H1 (cell line): ENCODE measurements around the gene SCUBE2. TPM values are rescaled to one million over a fixed set of nuclear protein-coding genes. Genes with fewer than 3 reads are reported as not detected.

ENCODE experiments used
- CTCF ChIA-PET: fragments of 300-600 bp; sonication (Branson Sonifier 250); formaldehyde crosslinking; loops from one replicate; lab custom pipeline; 2021; ENCODE audit not compliant: partially characterized antibody; lab: Charles Lee
- POLR2A ChIA-PET: fragments of 300-600 bp; sonication (Branson Sonifier 250); formaldehyde crosslinking; loops from one replicate; lab custom pipeline; 2021; ENCODE audit warnings: inconsistent platforms; ENCODE audit not compliant: partially characterized antibody; lab: Charles Lee
- DNase-seq, 2 experiments: peaks; one replicate each; pipeline versions ENCODE4 v3.0.0 to v3.0.0-alpha.2; 2010 to 2022; ENCODE audit warnings: low spot score in 2 of 2, low read depth in 1 of 2, mixed read lengths in 1 of 2
- FAIRE-seq: peaks from 2 replicates; lab custom pipeline; 2011; peaks lifted over from hg19 to GRCh38; lab: Jason Lieb, UNC
- H2AFZ ChIP-seq: 2 replicates; pipeline ENCODE4 v1.8.1; 2012; ENCODE audit warnings: low read length, inconsistent platforms
- H2AK5ac ChIP-seq: 2 replicates; pipeline ENCODE4 v1.6.1; 2013; ENCODE audit warnings: low read depth, low read length
- H2BK120ac ChIP-seq: replicated peaks from 2 replicates; pipeline ENCODE3; 2013; ENCODE audit warnings: low read depth, low read length, inconsistent platforms
- H2BK12ac ChIP-seq: 2 replicates; pipeline ENCODE4 v1.6.1; 2013; ENCODE audit warnings: low read depth, low read length
- H2BK15ac ChIP-seq: 2 replicates; pipeline ENCODE4 v1.6.1; 2013; ENCODE audit warnings: low read length
- H2BK20ac ChIP-seq: 2 replicates; pipeline ENCODE4 v1.6.1; 2013; ENCODE audit warnings: low read length
- H2BK5ac ChIP-seq: 2 replicates; pipeline ENCODE4 v1.6.1; 2013; ENCODE audit warnings: low read depth, low read length
- H3K14ac ChIP-seq: 2 replicates; pipeline ENCODE4 v1.6.1; 2013; ENCODE audit warnings: inconsistent platforms; ENCODE audit not compliant: insufficient read length
- H3K18ac ChIP-seq: 2 replicates; pipeline ENCODE4 v1.6.1; 2013; ENCODE audit warnings: low read length; ENCODE audit errors: extremely low read depth
- H3K23ac ChIP-seq: 2 replicates; pipeline ENCODE4 v1.6.1; 2013; ENCODE audit warnings: inconsistent platforms; ENCODE audit not compliant: insufficient read length
- H3K23me2 ChIP-seq: 2 replicates; pipeline ENCODE4 v1.6.1; 2013; ENCODE audit warnings: low read depth, low read length
- H3K27ac ChIP-seq: 2 replicates; pipeline ENCODE4 v1.6.1; 2011; ENCODE audit warnings: low read depth, low read length, inconsistent platforms
- H3K27me3 ChIP-seq, 4 experiments: replicated peaks in 1 of 4; 1 replicate in 1 of 4; 2 replicates in 3 of 4; pipeline versions ENCODE4 v1.6.1 to v1.8.1; 2011 to 2013; ENCODE audit warnings: low read length in 3 of 4, mild to moderate bottlenecking in 3 of 4, inconsistent platforms in 2 of 4, mixed read lengths in 2 of 4, moderate library complexity in 1 of 4; ENCODE audit not compliant: control insufficient read depth in 3 of 4, insufficient read depth in 3 of 4; ENCODE audit errors: extremely low read depth in 1 of 4
- H3K36me3 ChIP-seq, 4 experiments: 2 replicates each; pipeline versions ENCODE4 v1.6.1 to v1.8.1; 2011 to 2013; ENCODE audit warnings: mild to moderate bottlenecking in 4 of 4, low read length in 3 of 4, moderate library complexity in 2 of 4, control low read depth in 1 of 4, inconsistent platforms in 1 of 4; ENCODE audit not compliant: insufficient read depth in 4 of 4, control insufficient read depth in 2 of 4
- H3K4ac ChIP-seq: replicated peaks from 2 replicates; pipeline ENCODE3; 2013; ENCODE audit warnings: low read length, low read depth, mixed read lengths, inconsistent platforms; ENCODE audit not compliant: insufficient read length
- H3K4me1 ChIP-seq, 4 experiments: replicated peaks in 1 of 4; 1 replicate in 1 of 4; 2 replicates in 3 of 4; pipeline versions ENCODE4 v1.6.1 to v1.8.1; 2011 to 2013; ENCODE audit warnings: low read length in 3 of 4, inconsistent platforms in 2 of 4, mixed read lengths in 1 of 4; ENCODE audit not compliant: insufficient read depth in 4 of 4, control insufficient read depth in 3 of 4
- H3K4me2 ChIP-seq, 2 experiments: 2 replicates each; pipeline versions ENCODE4 v1.6.1 to v1.8.1; 2011 to 2013; ENCODE audit warnings: low read depth in 2 of 2, low read length in 2 of 2, control low read depth in 1 of 2, inconsistent platforms in 1 of 2, mild to moderate bottlenecking in 1 of 2; ENCODE audit not compliant: insufficient read depth in 1 of 2
- H3K4me3 ChIP-seq, 4 experiments: fragments of 200-600, 300-600 bp in 1 of 4; sonication (generic), shearing (Covaris generic), sonication (Bioruptor Twin) in 1 of 4; 2 replicates each; pipeline versions ENCODE4 v1.5.1 to v1.8.1; 2011 to 2016; ENCODE audit warnings: low read length in 4 of 4, low read depth in 3 of 4, control low read depth in 2 of 4, inconsistent platforms in 2 of 4, mild to moderate bottlenecking in 2 of 4, mixed read lengths in 1 of 4, moderate library complexity in 1 of 4; ENCODE audit not compliant: insufficient read depth in 2 of 4; ENCODE audit errors: extremely low read depth in 1 of 4
- H3K56ac ChIP-seq: replicated peaks from 2 replicates; pipeline ENCODE3; 2013; ENCODE audit warnings: low read depth, mild to moderate bottlenecking, mixed read lengths, low read length, inconsistent platforms; ENCODE audit not compliant: insufficient read length
- H3K79me1 ChIP-seq: 2 replicates; pipeline ENCODE4 v1.6.1; 2013; ENCODE audit warnings: low read depth, low read length, control low read depth
- H3K79me2 ChIP-seq, 2 experiments: 2 replicates each; pipeline versions ENCODE4 v1.6.1 to v1.8.1; 2012 to 2013; ENCODE audit warnings: low read length in 2 of 2, mild to moderate bottlenecking in 2 of 2, inconsistent platforms in 1 of 2; ENCODE audit not compliant: insufficient read depth in 2 of 2, control insufficient read depth in 1 of 2
- H3K9ac ChIP-seq, 4 experiments: replicated peaks in 1 of 4; 1 replicate in 1 of 4; 2 replicates in 3 of 4; pipeline versions ENCODE4 v1.6.1 to v1.8.1; 2011 to 2013; ENCODE audit warnings: low read depth in 3 of 4, low read length in 3 of 4, control low read depth in 2 of 4, mild to moderate bottlenecking in 2 of 4, moderate library complexity in 2 of 4, inconsistent platforms in 1 of 4; ENCODE audit errors: extremely low read depth in 1 of 4
- H3K9me3 ChIP-seq, 2 experiments: 2 replicates each; pipeline versions ENCODE4 v1.6.1 to v1.8.1; 2012 to 2013; ENCODE audit warnings: mild to moderate bottlenecking in 2 of 2, moderate library complexity in 2 of 2, control low read depth in 1 of 2, inconsistent platforms in 1 of 2, low read depth in 1 of 2, low read length in 1 of 2, mixed read lengths in 1 of 2; ENCODE audit not compliant: insufficient read depth in 2 of 2
- H4K20me1 ChIP-seq, 2 experiments: replicated peaks in 1 of 2; 2 replicates each; pipeline versions ENCODE3 to v1.8.1; 2011 to 2013; ENCODE audit warnings: inconsistent platforms in 2 of 2, low read length in 2 of 2, mild to moderate bottlenecking in 1 of 2; ENCODE audit not compliant: insufficient read depth in 2 of 2, control insufficient read depth in 1 of 2
- H4K5ac ChIP-seq: 2 replicates; pipeline ENCODE4 v1.6.1; 2013; ENCODE audit warnings: low read length, low read depth, mixed read lengths, inconsistent platforms; ENCODE audit not compliant: insufficient read length
- H4K8ac ChIP-seq: 2 replicates; pipeline ENCODE4 v1.8.0; 2013; ENCODE audit warnings: mild to moderate bottlenecking, moderate library complexity, low read length, inconsistent platforms; ENCODE audit not compliant: insufficient read depth; ENCODE audit errors: extremely low read depth
- H4K91ac ChIP-seq: replicated peaks from 2 replicates; pipeline ENCODE3; 2013; ENCODE audit warnings: low read length, mixed read lengths, inconsistent platforms; ENCODE audit not compliant: insufficient read length
- BACH1 ChIP-seq: IDR thresholded peaks from 2 replicates; pipeline ENCODE4 v1.6.1; 2012; ENCODE audit warnings: low read length, improper control_type of control experiment
- CEBPB ChIP-seq: IDR thresholded peaks from 2 replicates; pipeline ENCODE4 v1.6.1; 2012; ENCODE audit warnings: low read depth, low read length
- KDM1A ChIP-seq: fragments of 200-600, 300-600 bp; sonication (generic); IDR thresholded peaks from 2 replicates; pipeline ENCODE4 v1.7.1; 2016; ENCODE audit warnings: mild to moderate bottlenecking, low read length, borderline replicate concordance
- PHF8 ChIP-seq: fragments of 200-600 bp; sonication (generic); conservative IDR thresholded peaks from 2 replicates; pipeline ENCODE4 v1.7.1; 2012; ENCODE audit warnings: low read depth, mild to moderate bottlenecking, inconsistent platforms, low read length, moderate library complexity
- SIRT6 ChIP-seq: IDR thresholded peaks from one replicate; pipeline ENCODE4 v1.7.1; 2012; ENCODE audit warnings: low read length, inconsistent platforms
- TAF7 ChIP-seq: optimal IDR thresholded peaks from 2 replicates; pipeline ENCODE3; 2011; ENCODE audit warnings: low read depth, mild to moderate bottlenecking, inconsistent platforms, low read length, moderate library complexity, borderline replicate concordance
- TCF12 ChIP-seq: IDR thresholded peaks from 2 replicates; pipeline ENCODE4 v1.6.1; 2011; ENCODE audit warnings: low read depth, mild to moderate bottlenecking, low read length
- WGBS, 2 experiments: shearing (Covaris generic) in 1 of 2; methylation state at CpG; one replicate each; pipeline versions ENCODE4 v1.1.6 to v1.1.7; 2013 to 2015; ENCODE audit warnings: low lambda C conversion rate in 2 of 2, mixed read lengths in 2 of 2, inconsistent platforms in 1 of 2, low coverage in 1 of 2, missing lambda C conversion rate in 1 of 2; ENCODE audit not compliant: insufficient replicate concordance in 2 of 2, insufficient coverage in 1 of 2, insufficient read length in 1 of 2; ENCODE audit errors: extremely low coverage in 1 of 2, missing lambda C conversion rate in 1 of 2; 5-methylcytosine and 5-hydroxymethylcytosine counted together
- polyA plus RNA-seq, 7 experiments: library from polyadenylated mRNA; depleted of rRNA in 3 of 7; stranded (reverse) in 5 of 7; unstranded in 2 of 7; fragments of >200 nt in 5 of 7; fragments of 200-250 nt in 2 of 7; gene quantifications; 1 replicate in 5 of 7; 2 replicates in 1 of 7; 4 replicates in 1 of 7; pipeline versions ENCODE4 v1.2.1 to v1.2.3, GENCODE V29; 2011 to 2013; ENCODE audit warnings: missing spikeins in 2 of 7, mixed read lengths in 2 of 7
- total RNA-seq: library from RNA; stranded (reverse); fragmentation: NEBNext Ultra II Directional; extraction: Animal tissue kit (Norgen Biotek cat#: 25700); gene quantifications from 2 replicates; pipeline ENCODE4 v1.2.1, GENCODE V29; 2021

SCUBE2 gene
- total and polyA plus RNA-seq, 2 of the 8 experiments (the other 6 are each of a cell fraction or from before 2014, with no cell fraction given) = 0.29 to 1.2 TPM

DNA sequence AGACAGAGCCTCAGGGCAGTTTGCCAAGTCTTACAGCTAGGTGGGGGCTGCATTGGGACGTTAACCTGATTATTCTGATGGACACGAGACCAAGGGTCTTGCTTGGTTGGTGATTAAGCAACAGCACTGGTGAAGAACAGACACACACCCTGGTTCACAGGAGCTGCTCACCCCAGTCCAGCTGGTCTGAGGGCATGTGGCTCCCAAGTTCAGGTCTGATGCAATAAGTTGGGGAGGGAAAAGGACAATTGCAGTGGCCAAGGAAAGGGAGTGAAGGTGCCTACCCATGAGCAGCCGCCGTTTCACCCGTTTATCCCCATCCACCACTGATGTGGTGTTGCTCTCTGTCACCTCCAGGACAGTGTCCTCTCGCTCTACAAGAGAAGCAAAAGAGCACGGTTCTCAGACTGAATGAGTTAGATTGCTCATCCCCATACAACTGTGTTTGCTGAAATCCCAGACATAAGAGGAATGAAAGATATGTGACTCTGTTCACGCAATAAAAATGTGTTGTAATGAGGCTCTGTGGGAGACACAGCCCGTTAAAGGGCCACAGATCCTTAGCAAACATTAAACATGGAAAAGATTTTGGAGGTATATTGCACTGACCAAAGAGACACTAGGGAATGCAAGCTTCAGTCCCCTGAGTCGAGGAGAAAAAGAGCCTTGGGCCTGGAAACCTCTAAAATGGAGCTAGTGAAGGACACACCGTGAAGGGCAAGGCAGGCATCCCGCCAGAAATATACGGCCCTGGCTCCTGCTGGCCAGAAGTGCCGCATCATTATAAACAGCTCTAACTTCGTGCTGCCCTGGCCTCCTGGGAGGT is 25.6 kb downstream of the SCUBE2 start:
- H3K9me3 ChIP-seq = no peaks in the 10 kb centered on the region
- no peak overlapping the region for H2BK15ac ChIP-seq
- no peak overlapping the region for H4K8ac ChIP-seq
- no peaks in the 10 kb centered on the region for H3K27me3 ChIP-seq
- H4K20me1 ChIP-seq = no peaks in the 10 kb centered on the region
- no peak overlapping the region for H3K23ac ChIP-seq
- DNase-seq (peak in 1 of 2 experiments; percentile 30), FAIRE-seq (no peak)
- H3K27ac ChIP-seq = 0 out of 2 replicates have a peak overlapping the region, but pooled peaks have one; percentile 27
- ChIA-PET POLR2A (no interaction called here), CTCF (interaction anchor here (0.7 to 11.7 kb wide), 8 partner anchors 8 to 54 kb away, joined by 3 to 137 read pairs (median 5); no protein-coding TSS in a partner anchor)
- no peak overlapping the region for H3K18ac ChIP-seq
- TF ChIP-seq TAF7 (no peak), TCF12 (no peak), KDM1A (no peak), BACH1 (no peak), PHF8 (no peak), SIRT6 (no peak), CEBPB (no peak)
- H3K23me2 ChIP-seq = no peaks in the 10 kb centered on the region
- H2BK12ac ChIP-seq = peak overlapping the region; percentile 83; the same call in 1 of the 2 replicates
- no peak overlapping the region for H3K9ac ChIP-seq
- no peak overlapping the region for H3K4me2 ChIP-seq
- H3K79me1 ChIP-seq = no peaks in the 10 kb centered on the region
- H4K5ac ChIP-seq = no peak overlapping the region
- WGBS, 2 experiments = 87% methylated on average over 15 of the region's 15 CpGs; no CpG with 5 or more reads in 1 of the 2 experiments
- peak overlapping the region; percentile 47 for H2AFZ ChIP-seq
- no peak overlapping the region for H3K4me3 ChIP-seq
- H2BK5ac ChIP-seq = no peak overlapping the region
- no peak overlapping the region for H3K56ac ChIP-seq
- no peak overlapping the region for H3K14ac ChIP-seq
- H2BK20ac ChIP-seq = no peak overlapping the region
- H3K4me1 ChIP-seq = peaks cover 0 to 6% (median 0%) of the 10 kb centered on the region in 4 experiments; a peak in 2 of 7 replicates
- no peak overlapping the region for H4K91ac ChIP-seq
- no peak overlapping the region for H2BK120ac ChIP-seq
- no peak overlapping the region for H3K4ac ChIP-seq
- H2AK5ac ChIP-seq = no peak overlapping the region
- H3K79me2 ChIP-seq = no peaks in the 10 kb centered on the region
- H3K36me3 ChIP-seq = no peaks in the 10 kb centered on the region
